SIG-M5 treated with dmso at 0.1 percent for 504 hours (cell line): ENCODE measurements around the gene CHST1.

ENCODE experiments used
- DNase-seq: peaks from one replicate; lab custom pipeline; 2025; ENCODE audit not compliant: unreplicated experiment; lab: John Stamatoyannopoulos, UW

The CHST1 gene

GRCh38 chr11:45647329-45647728 lies 18.1 kb downstream of the CHST1 start:
- DNase-seq, result no peak

DNA sequence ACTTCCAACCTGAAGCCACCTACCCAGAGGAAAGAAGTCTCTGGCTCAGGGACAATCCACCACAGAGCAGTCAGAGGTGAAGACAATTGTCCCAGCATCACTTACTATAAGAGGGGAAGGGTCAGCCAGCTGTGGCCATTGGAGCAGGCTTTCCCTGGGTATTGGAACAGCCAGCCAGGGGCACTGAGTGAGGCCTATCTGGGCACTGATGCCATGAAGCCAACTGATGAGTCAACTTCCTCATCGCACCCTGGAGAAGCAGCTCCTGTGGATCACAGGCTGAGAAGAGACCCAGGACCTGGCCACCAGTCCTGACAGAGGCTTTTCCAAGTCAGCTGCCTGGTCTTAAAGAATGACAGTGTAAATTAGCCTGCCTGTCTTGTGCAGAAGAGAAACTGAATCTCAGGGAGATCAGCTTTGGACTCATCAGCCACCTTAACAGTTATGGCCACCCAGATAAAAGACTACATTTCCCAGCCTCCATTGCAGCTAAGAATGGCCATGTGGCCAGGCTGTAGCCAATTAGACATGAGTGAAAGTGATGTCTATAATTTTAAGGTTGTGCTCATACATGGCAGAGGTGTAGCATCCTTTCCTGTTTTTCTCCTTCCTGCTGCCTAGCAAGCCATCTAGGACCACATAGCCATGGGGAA lies 19.0 kb downstream of the CHST1 start:
- DNase-seq, result no peak

DNA sequence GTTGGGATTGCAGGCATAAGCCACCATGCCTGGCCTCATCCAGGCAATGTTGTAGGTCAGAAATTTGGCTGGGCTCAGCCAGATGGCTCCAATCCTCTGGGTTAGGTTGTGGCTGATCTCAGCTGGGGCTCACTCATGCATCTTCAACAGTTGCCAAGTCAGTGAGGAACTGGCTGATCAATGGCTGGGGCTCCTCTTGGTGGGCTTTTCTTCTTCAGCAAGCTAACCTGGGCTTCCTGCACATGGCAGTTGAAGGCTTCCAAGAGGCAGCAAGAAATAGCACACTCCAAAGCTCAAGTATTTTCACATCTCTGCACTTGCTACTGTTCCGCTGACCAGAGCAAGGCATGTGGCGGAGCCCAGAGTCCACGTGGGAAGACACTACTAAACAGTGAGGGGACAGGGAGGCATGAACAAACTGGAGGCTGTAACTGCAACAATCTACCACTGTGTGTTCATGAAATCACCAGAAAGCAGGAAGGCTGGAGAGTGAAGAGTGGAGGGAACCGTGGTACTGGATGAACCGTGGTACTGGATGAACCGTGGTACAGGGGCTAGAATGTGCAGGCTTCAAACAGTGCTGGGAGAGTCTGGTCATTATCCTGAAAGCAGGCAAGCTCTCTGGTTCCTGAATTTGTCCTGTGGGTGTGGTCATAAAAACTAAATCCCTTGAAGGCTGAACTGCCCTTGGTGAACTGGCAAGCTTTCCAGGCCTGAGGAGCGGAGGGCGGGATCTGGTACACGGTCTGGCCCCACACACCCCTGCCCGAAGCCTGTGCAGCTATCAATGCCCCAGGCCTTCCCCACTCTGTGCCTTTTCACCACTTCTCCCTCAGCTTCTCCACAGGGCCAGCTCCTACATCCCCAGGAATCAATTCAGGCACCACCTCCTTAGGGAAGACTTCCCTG lies 20.2 kb downstream of the CHST1 start:
- no peak for DNase-seq

- no peak for DNase-seq
Measured at GRCh38 chr11:45643598-45644260, 21.7 kb downstream of the CHST1 start.

DNA sequence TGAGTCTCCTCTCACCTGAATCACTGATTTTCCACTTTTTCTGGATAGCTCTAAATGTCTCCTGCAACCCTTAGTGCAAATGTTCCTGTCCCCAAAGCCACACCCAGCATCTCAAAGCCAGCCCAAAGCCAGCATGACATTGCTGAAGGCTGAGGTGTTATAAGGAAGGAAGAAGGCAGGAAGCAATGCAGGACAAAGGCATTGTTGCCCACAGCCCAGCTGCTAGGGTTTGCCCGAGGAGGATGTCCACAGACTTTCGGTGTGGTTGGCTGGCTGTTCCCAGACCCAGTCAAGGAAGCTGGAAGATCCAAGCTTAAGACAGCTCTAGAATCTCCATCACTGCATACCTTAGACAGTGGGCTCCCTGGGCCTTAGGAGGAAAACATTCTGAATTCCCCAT lies 23.5 kb downstream of the CHST1 start:
- DNase-seq, result no peak

DNA sequence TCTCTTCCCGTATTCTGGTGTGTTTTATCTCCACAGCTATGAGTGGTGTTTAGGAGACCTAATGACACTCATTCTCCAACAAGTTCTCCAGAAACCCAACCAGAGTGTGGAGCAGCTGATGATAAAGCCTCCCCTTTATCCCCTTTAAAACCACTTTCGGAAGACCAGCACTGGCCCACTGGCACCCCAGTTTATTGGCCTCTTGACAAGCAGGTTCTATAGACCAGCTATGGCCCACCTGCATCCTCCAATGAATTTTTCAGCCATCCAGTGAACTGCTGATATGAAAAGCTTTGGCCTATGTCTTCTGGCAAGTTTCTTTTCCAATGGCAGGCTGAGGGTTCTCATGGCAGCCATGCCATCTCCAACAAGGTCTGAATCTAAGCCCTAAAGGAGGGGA lies 27.4 kb downstream of the CHST1 start:
- DNase-seq, result no peak

DNA sequence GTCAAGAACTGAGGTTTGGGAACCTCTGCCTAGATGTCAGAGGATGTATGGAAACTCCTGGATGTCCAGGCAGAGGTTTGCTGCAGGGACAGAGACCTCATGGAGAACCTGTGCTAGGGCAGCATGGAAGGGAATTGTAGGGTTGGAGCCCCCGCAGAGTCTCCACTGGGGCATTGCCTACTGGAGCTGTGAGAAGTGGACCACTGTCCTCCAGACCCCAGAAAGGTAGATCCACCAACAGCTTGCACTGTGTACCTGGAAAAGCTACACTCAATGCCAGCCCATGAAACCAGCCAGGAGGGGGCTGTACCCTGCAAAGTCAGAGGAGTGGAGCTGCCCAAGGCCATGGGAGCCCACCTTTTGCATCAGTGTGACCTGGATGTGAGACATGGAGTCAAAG lies 29.5 kb downstream of the CHST1 start:
- no peak for DNase-seq

GRCh38 chr11:45625611-45626010 lies 39.8 kb downstream of the CHST1 start:
- DNase-seq, result no peak

DNA sequence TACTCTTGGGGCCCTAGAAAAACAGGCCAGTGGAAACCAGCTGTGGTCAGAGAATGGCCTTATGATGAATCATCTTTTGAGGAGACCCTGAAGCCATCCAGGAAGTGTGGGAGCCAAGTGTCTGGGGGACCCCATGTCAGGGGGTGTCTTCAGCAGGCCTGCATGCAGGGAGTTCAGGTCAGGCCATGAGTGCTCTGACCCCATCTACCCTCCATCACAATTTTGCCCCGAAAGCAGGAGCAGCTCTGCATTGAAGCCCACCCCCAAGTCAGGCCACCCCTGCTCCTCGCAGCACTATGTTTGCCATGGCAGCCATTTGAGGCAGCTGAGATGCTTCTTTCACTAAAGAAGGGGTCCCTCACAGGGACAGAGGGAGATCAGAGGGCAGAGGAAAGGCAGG lies 41.3 kb downstream of the CHST1 start:
- DNase-seq, result no peak

DNA sequence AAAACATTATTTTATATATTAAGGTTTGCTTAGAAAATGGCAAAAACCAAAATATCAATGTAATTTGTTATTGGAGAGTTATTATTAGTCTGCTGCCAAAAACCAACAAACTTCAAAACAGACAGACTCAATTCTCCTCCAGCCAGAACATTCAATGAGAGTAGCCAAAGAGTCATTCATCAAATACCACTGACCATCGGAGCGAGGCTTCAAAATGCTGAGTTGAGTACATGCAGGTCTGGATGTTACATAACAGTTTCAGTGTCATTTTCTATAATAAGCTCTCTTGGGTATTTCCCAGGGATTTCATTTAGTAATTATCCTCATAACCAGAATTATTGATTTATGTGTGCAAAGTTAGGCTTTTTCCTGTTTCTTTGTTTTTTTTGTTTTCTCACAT lies 42.6 kb downstream of the CHST1 start:
- no peak for DNase-seq

GRCh38 chr11:45622283-45622682 lies 43.1 kb downstream of the CHST1 start:
- no peak for DNase-seq

DNA sequence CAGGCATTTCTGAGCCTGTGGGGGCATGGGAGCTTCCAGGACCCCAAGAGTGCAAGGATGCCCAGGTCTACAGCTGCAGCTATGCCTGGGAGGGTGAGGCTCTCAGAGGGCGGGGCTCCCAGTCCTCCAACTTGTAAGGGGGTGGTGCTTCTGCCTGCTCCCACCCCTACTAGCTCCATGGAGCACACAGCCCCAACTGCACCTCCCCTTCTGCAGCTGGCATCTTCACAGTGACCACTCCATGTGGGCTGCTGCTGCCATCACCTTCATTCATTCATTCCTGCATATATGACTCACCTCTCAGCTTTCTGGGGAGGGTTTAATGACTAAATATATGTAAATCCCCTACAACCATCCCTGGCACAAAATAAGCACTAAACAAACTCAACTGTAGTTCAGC lies 43.8 kb downstream of the CHST1 start:
- no peak for DNase-seq

DNA sequence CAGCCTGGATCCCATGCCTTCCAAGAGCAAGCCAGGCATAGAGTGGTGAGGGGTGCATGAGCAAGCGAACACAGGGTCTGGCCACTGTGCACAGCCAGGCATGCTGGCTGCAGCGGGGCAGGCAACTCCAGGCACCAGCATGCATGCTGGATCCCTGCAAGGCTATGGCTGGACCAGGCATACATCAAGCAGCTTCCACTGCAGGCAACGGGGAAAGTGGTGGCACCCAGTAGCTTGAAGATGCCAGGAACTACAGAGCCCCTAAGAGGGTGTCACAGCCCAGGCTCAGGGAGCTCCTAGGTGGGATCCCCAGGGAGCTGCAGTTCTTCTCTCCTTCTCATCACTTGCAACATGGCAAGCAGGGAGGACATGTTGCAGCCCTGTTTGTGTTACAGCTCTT lies 45.2 kb downstream of the CHST1 start:
- DNase-seq, result no peak

GRCh38 chr11:45618897-45619296 lies 46.5 kb downstream of the CHST1 start:
- DNase-seq, result no peak

GRCh38 chr11:45617871-45618601 lies 47.4 kb downstream of the CHST1 start:
- DNase-seq, result no peak

GRCh38 chr11:45616802-45617549 lies 48.4 kb downstream of the CHST1 start:
- no peak for DNase-seq

- DNase-seq, result no peak
Measured at GRCh38 chr11:45615182-45615792, 50.1 kb downstream of the CHST1 start.

GRCh38 chr11:45614196-45614828 lies 51.1 kb downstream of the CHST1 start:
- DNase-seq, result no peak

GRCh38 chr11:45610627-45611026 lies 54.8 kb downstream of the CHST1 start:
- DNase-seq, result peak; percentile 59

DNA sequence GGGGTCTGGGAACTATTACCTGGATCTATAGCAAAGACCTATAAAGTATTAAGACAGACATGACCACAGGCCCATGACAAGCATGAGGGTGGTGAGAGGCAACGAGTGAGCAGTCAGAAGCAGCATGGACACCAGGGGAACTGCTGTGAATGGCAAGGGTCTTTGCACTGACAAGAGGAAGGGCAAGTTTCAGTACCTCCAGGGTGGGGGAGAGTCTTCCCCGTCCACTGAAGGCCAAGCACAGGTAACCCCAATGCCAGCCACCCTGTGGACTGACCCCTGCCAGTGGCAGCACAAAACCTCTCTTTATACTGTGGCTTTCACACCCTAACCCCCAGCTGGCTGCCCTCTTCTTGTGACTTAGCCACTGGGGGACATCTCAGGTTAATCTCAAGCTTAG lies 55.5 kb downstream of the CHST1 start:
- DNase-seq, result no peak
